Raji (cell line): ENCODE data around the gene PAAF1.

ENCODE experiments used
- POLR2A ChIP-seq: IDR thresholded peaks from 2 replicates; pipeline ENCODE4 v1.6.1; 2011; ENCODE audit warnings: low read depth, low read length, control low read depth; ENCODE audit not compliant: insufficient read depth

Gene PAAF1

GRCh38 chr11:73921180-73921579 is 44.4 kb downstream of the PAAF1 start:
- no peak for TF ChIP-seq POLR2A

DNA sequence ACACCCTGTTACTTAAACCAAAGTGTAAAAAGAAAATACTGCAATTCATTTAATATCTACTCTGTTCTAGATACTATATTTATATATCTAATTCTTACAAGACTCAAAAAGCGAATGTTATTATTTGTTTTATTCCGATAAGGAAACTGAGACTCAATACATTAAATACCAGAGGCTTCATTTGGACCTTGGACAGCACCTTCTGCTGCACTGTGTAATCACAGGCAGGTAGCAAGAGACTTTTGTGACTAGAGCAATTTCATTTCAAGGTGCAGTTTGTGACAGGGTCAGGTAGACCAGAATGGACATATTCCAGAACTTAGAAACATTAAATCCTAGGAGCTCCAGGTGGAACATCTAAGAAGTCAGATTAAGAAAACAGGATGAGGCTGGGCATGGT is 52.6 kb downstream of the PAAF1 start:
- TF ChIP-seq POLR2A = no peak

DNA sequence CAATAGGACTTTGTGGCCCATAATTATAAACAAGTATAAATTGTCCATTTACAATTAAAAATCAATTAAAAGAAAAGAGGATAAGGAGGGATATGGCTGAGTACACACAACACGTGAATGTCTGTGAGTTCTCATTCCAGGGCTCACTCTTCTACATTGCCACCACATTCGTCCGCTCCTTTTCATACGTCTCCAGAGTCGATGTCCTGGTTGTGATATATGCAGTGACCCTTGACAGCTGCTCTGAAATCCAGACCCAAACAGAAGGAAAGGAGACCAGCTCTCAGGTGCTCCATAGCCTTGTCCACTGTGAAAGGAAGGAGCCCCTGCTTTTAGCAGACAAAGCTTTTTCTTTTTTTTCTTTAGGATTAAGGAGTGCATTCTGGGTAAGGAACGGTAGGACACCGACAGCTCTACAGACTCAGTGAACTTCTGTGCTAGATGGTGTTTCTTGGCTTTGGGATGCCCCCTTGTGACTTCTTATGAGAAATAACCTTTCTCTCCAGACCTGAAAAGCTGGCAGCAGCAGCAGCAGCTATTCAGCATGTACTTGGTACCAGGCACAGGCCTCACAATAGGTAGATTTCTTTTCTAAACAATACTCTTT is 54.3 kb downstream of the PAAF1 start:
- TF ChIP-seq POLR2A = no peak

GRCh38 chr11:73931951-73932350 is 55.2 kb downstream of the PAAF1 start:
- no peak for TF ChIP-seq POLR2A

GRCh38 chr11:73932781-73933180 is 56.0 kb downstream of the PAAF1 start:
- TF ChIP-seq POLR2A = no peak

- TF ChIP-seq POLR2A = no peak
These were observed 62.3 kb downstream of the PAAF1 start for GRCh38 chr11:73939096-73939495.

- no peak for TF ChIP-seq POLR2A
These were observed 64.2 kb downstream of the PAAF1 start for GRCh38 chr11:73940801-73941570.

DNA sequence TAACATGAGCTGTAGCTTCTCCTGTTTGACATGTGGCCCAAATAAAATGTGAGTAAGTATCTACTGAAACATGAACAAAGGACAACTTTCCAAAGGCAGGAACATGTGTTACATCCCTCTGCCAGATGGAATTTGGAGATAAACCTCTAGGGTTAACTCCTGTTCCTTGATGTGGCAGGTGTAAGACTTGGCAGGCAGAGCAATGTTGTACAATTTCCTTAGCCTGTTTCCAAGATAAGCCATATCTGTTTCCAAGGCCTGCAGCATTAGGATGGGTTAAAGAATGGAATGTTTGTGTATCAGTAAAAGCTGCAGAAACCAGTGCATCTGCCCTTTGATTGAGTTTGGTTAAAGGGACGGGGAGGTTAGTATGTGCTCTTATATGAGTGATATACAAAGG is 65.2 kb downstream of the PAAF1 start:
- TF ChIP-seq POLR2A = no peak

- TF ChIP-seq POLR2A = no peak
These were observed 67.3 kb downstream of the PAAF1 start for GRCh38 chr11:73944085-73944484.

DNA sequence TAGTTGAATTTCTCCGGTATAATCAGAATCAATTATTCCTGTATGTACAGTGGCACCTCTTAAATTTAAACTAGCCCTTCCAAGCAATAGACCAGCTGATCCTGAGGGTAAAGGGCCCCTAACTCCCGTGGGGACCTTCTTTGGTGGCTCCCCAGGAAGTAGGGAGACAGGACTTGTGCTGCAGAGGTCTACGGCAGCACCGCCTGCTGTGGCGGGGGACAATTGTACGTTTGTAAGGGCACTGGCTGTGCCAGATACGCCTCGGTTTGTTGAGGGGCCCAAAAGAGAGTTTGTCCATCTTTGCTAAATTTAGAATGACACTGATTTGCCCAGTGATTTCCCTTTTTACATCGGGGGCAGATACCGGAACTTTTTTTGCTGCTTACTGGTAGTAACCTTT is 68.1 kb downstream of the PAAF1 start:
- no peak for TF ChIP-seq POLR2A

DNA sequence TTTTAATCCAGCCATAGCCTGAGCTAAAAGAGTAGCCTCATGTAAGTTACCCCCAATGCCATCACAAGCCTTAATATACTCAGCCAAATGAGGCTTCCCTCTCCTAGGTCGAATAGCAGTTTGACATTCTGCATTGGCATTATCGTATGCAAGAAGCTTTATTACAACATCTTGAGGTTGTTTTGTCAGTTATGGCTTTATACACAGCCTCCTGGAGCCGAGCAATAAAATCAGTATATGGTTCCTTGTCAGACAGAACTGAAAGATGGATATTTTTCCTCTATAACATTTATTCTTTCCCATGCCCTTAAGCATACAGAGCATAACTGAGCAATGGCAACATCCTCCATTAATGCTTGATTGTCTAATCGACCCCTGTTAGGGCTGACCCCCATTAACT is 68.6 kb downstream of the PAAF1 start:
- no peak for TF ChIP-seq POLR2A

- no peak for TF ChIP-seq POLR2A
These were observed 70.1 kb downstream of the PAAF1 start for GRCh38 chr11:73946798-73947458.

GRCh38 chr11:73949246-73949645 is 72.4 kb downstream of the PAAF1 start:
- no peak for TF ChIP-seq POLR2A

DNA sequence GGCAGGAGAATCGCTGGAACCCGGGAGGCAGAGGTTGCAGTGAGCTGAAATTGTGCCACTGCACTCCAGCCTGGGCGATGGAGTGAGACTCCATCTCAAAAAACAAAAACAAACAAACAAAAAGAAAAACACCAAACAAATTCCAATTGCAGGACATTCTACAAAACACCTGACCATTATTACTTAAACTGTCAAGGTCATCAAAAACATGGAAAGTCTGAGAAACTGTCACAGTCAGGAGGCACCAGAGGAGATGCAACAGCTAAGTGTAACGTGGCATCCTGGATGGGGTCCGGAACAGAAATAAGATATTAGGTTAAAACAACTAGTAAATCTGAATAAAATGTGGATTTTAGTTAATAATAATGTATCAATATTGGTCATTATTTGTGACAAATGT is 73.1 kb downstream of the PAAF1 start:
- TF ChIP-seq POLR2A = no peak

DNA sequence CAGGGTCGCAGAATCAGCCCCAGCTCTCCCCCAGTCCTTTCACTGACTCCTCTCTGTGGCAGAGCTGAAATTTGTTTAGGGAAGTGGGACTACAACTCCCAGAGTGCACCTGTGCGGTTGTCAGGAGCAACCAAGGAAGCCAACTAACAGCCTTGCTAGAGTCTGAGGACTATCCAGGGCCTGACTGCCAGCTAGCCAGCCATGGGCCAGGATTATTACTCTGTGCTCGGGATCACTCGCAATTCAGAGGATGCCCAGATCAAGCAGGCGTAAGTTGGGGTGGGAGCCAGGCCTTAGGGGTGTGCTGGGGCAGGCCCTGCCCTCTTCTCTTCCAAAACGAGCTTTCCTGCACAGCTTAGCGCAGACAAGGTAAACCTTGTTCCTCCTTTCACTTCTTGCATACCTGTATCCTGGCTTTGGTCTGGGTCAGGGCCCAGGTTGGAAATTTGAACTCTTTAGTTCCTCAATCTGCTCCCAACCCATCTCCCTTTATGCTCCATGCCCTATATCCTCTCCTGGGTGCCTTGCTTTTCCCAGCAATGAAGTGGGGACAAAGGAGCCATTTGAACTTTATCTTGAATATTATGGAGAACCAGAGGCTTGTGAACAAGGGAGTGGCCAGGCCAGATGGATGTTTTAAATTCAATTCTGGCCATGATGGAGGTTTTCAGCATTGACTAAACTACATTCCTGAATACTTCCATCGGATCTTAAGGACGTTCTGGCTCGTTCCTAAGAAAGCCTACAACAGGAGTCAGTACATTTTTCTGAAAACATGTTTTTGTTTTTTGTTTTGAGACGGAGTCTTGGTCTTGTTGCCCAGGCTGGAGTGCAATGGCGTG is 74.3 kb downstream of the PAAF1 start, which contains the start of gene DNAJB13:
Gene DNAJB13 (plus strand): TSS at position 158 of the 842 bp plus-strand sequence. CDS start 44 bp downstream, at position 202.
- TF ChIP-seq POLR2A = no peak
